CD4-positive, alpha-beta T cell treated with Interleukin-6 at 100 ng/mL for 8 hours (primary cell): ENCODE data around the gene MST1.

ENCODE experiments used
- DNase-seq: peaks from one replicate; pipeline ENCODE4 v3.0.0-alpha.2; 2020; ENCODE audit warnings: mixed read lengths, low spot score

MST1 gene

GRCh38 chr3:49674497-49674983 lies 14.7 kb downstream of the MST1 start:
- no peak for DNase-seq

- DNase-seq = peak; percentile 97
These were observed 15.4 kb downstream of the MST1 start, which contains the start of gene APEH for GRCh38 chr3:49673715-49674496. Gene APEH (plus strand): TSS chr3:49674351. CDS start chr3:49674402, 51 bp downstream.

- no peak for DNase-seq
These were observed 16.1 kb downstream of the MST1 start for GRCh38 chr3:49673121-49673714.

- peak; percentile 69 for DNase-seq
These were observed 17.7 kb downstream of the MST1 start for GRCh38 chr3:49671291-49672288.

GRCh38 chr3:49670940-49671290 lies 18.4 kb downstream of the MST1 start:
- DNase-seq = no peak

GRCh38 chr3:49669352-49669751 lies 19.9 kb downstream of the MST1 start:
- DNase-seq = no peak

GRCh38 chr3:49668861-49669260 lies 20.4 kb downstream of the MST1 start:
- no peak for DNase-seq

GRCh38 chr3:49668414-49668797 lies 20.9 kb downstream of the MST1 start:
- no peak for DNase-seq

- no peak for DNase-seq
These were observed 21.4 kb downstream of the MST1 start for GRCh38 chr3:49667701-49668413.

GRCh38 chr3:49666592-49666991 lies 22.7 kb downstream of the MST1 start:
- DNase-seq = no peak

GRCh38 chr3:49665822-49666519 lies 23.3 kb downstream of the MST1 start:
- DNase-seq = no peak

GRCh38 chr3:49664300-49664699 lies 25.0 kb downstream of the MST1 start:
- no peak for DNase-seq

GRCh38 chr3:49663831-49664230 lies 25.4 kb downstream of the MST1 start:
- DNase-seq = no peak

- no peak for DNase-seq
These were observed 26.4 kb downstream of the MST1 start for GRCh38 chr3:49662720-49663413.

- DNase-seq = no peak
These were observed 27.3 kb downstream of the MST1 start for GRCh38 chr3:49662021-49662420.

GRCh38 chr3:49661281-49661680 lies 28.0 kb downstream of the MST1 start:
- no peak for DNase-seq

- DNase-seq = no peak
These were observed 29.5 kb downstream of the MST1 start for GRCh38 chr3:49659756-49660155.

- DNase-seq = no peak
These were observed 30.6 kb downstream of the MST1 start for GRCh38 chr3:49658711-49659110.

GRCh38 chr3:49657208-49657915 lies 31.9 kb downstream of the MST1 start:
- no peak for DNase-seq
